ENCODE data around the gene SLC16A8.
A peak's percentile ranks its signal among the peaks of the same experiment; 100 is the strongest.
"Not testable (repeated sequence)": the region's sequence is repeated elsewhere in the genome, so short reads cannot be mapped to it uniquely, and the experiment has no call there.

The SLC16A8 gene

GRCh38 chr22:38043151-38044039 is 40.6 kb downstream of the SLC16A8 start:
- no peak for ATAC-seq

GRCh38 chr22:38042488-38042790 is 41.5 kb downstream of the SLC16A8 start:
- no peak for ATAC-seq

GRCh38 chr22:38041760-38042487 is 42.1 kb downstream of the SLC16A8 start:
- no peak for ATAC-seq

GRCh38 chr22:38040953-38041759 is 42.8 kb downstream of the SLC16A8 start:
- no peak for ATAC-seq

GRCh38 chr22:38038890-38039812 is 44.8 kb downstream of the SLC16A8 start:
- no peak for ATAC-seq

- ATAC-seq = no peak
Measured at GRCh38 chr22:38038426-38038825, 45.6 kb downstream of the SLC16A8 start.

- ATAC-seq = not testable (repeated sequence)
Measured at GRCh38 chr22:38037367-38038150, 46.4 kb downstream of the SLC16A8 start.

- no peak for ATAC-seq
Measured at GRCh38 chr22:38036392-38037062, 47.5 kb downstream of the SLC16A8 start.

- no peak for ATAC-seq
Measured at GRCh38 chr22:38035530-38035885, 48.5 kb downstream of the SLC16A8 start.

- ATAC-seq = no peak
Measured at GRCh38 chr22:38034884-38035529, 49.0 kb downstream of the SLC16A8 start.

GRCh38 chr22:38034278-38034882 is 49.6 kb downstream of the SLC16A8 start:
- ATAC-seq = no peak

GRCh38 chr22:38033522-38034277 is 50.3 kb downstream of the SLC16A8 start:
- no peak for ATAC-seq

- peak in 1 of 2 donors; percentile 10 for ATAC-seq
Measured at GRCh38 chr22:38032681-38033521, 51.1 kb downstream of the SLC16A8 start.

- ATAC-seq = no peak
Measured at GRCh38 chr22:38031491-38031890, 52.5 kb downstream of the SLC16A8 start.

- ATAC-seq = no peak
Measured at GRCh38 chr22:38030311-38031133, 53.5 kb downstream of the SLC16A8 start.

GRCh38 chr22:38029901-38030300 is 54.1 kb downstream of the SLC16A8 start:
- no peak for ATAC-seq

- ATAC-seq = no peak
Measured at GRCh38 chr22:38029370-38029769, 54.6 kb downstream of the SLC16A8 start.

All from activated CD4-positive, CD25-positive, alpha-beta regulatory T cell treated with anti-CD3 and anti-CD28 coated beads, Interleukin-2, amount 50 U/mL, for 24 hours (primary cell).